ENCODE measurements around the gene S100A11. TPM values are rescaled to one million over a fixed set of nuclear protein-coding genes. Genes with fewer than 3 reads are reported as not detected.

S100A11 gene
- total RNA-seq, 1 donor from 2014 or later = 737 TPM

DNA sequence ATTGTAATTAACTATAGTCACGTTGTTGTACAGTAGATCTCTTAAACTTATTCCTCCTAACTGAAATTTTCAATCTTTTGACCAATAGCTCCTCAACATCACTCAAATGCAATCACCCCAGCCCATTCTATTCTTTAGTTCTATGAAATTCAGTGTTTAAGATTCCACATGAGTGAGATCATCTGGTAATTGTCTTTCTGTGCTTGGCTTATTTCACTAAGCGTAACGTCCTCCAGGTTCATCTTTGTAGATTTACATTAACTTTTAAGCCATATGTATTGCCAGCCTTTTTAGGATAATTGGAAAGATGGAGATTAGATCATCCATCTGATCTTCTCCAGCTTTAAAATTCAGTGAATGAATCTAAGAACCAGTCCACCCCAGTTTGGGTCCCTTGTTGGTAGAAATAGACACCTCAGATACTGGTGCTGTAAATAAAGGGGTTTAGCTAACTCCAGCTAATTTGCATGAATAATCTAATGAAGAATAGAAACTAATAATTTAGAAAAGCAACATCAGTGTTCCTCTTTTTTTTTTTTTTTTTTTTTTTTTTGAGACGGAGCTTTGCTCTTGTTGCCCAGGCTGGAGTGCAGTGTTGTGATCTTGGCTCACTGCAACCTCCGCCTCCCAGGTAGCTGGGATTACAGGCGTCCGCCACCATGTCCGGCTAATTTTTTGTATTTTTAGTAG lies 50.2 kb downstream of the S100A11 start:
- Histone ChIP-seq H3K27me3 (ENCODE audit: low read depth) (no peaks in the 10 kb centered on the region), H3K4me1 (peaks cover 76% of the 10 kb centered on the region), H3K27ac (peak overlapping the region; percentile 98), H3K36me3 (peaks cover 53% of the 10 kb centered on the region), H3K4me3 (no peak overlapping the region), H3K9me3 (no peaks in the 10 kb centered on the region)
- TF ChIP-seq, protein P1, sequence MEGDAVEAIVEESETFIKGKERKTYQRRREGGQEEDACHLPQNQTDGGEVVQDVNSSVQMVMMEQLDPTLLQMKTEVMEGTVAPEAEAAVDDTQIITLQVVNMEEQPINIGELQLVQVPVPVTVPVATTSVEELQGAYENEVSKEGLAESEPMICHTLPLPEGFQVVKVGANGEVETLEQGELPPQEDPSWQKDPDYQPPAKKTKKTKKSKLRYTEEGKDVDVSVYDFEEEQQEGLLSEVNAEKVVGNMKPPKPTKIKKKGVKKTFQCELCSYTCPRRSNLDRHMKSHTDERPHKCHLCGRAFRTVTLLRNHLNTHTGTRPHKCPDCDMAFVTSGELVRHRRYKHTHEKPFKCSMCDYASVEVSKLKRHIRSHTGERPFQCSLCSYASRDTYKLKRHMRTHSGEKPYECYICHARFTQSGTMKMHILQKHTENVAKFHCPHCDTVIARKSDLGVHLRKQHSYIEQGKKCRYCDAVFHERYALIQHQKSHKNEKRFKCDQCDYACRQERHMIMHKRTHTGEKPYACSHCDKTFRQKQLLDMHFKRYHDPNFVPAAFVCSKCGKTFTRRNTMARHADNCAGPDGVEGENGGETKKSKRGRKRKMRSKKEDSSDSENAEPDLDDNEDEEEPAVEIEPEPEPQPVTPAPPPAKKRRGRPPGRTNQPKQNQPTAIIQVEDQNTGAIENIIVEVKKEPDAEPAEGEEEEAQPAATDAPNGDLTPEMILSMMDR (IDR thresholded peaks at IDR 0.05) = no peak
- intact Hi-C loops (cut with DNase I) = no loop called here
- DNase-seq (no peak), ATAC-seq (no peak)

DNA sequence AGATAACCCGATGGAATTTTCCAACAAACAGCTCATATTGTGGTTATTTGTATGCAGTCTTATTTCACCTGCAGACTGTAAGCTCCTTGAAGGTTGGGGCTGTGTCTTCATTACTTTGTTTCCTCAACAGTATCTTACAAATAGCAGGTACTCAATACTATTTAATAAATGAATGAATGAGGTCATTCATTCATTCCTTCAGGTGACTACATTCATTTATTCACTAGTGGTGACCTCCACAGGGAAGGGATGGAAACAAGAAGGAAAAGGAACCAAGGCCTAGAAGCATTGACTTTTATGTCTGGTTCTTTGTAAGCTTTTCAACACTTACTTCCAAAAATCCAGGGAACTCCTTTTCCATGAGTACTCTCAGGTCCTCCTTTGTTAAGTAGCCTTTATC lies 51.0 kb downstream of the S100A11 start:
- DNase-seq (no peak), ATAC-seq (no peak)
- H3K4me1 ChIP-seq = peaks cover 68% of the 10 kb centered on the region
- TF ChIP-seq, protein P1 (IDR thresholded peaks at IDR 0.05) = no peak
- no peaks in the 10 kb centered on the region for H3K27me3 ChIP-seq (ENCODE audit: low read depth)
- H3K4me3 ChIP-seq = no peak overlapping the region
- H3K36me3 ChIP-seq = peaks cover 62% of the 10 kb centered on the region
- H3K27ac ChIP-seq = no peak overlapping the region
- no peaks in the 10 kb centered on the region for H3K9me3 ChIP-seq
- intact Hi-C loops (cut with DNase I) = no loop called here

DNA sequence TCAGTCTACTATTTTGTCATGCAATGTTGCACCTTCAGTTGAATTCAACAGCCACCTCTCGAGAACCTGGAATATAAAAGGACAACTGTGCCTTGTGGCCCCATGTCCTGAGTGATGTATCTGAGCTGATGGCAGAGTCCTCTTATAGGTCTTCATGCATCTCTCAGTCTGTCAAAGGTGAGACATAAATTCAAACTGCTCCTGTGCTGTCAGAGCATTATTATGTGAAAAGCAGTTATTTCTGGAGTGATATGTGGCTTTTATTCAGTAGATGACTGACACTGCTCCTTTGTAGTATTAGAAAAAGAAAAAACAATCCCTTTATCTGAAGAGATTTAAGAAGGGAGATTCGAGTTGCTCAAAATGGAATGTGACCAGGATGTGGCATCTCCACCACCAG lies 51.5 kb downstream of the S100A11 start:
- TF ChIP-seq, protein P1 (IDR thresholded peaks at IDR 0.05) = no peak
- no peaks in the 10 kb centered on the region for H3K27me3 ChIP-seq (ENCODE audit: low read depth)
- peaks cover 66% of the 10 kb centered on the region for H3K36me3 ChIP-seq
- H3K4me1 ChIP-seq = peaks cover 63% of the 10 kb centered on the region
- H3K27ac ChIP-seq = no peak overlapping the region
- no peak for DNase-seq
- no peaks in the 10 kb centered on the region for H3K9me3 ChIP-seq
- H3K4me3 ChIP-seq = no peak overlapping the region
- intact Hi-C loops (cut with DNase I) = no loop called here
- ATAC-seq = no peak

- TF ChIP-seq, protein P1 (IDR thresholded peaks at IDR 0.05) = no peak
- H3K36me3 ChIP-seq = peaks cover 66% of the 10 kb centered on the region
These were observed 52.4 kb downstream of the S100A11 start for GRCh38 chr1:151984313-151984956.

More at GRCh38 chr1:151984313-151984956, 52.4 kb downstream of the S100A11 start:
- H3K27me3 ChIP-seq (ENCODE audit: low read depth) = no peaks in the 10 kb centered on the region
- ATAC-seq (no peak), DNase-seq (no peak)
- H3K9me3 ChIP-seq = no peaks in the 10 kb centered on the region
- intact Hi-C loops (cut with DNase I) = no loop called here
- H3K4me3 ChIP-seq = no peak overlapping the region
- H3K4me1 ChIP-seq = peaks cover 54% of the 10 kb centered on the region
- H3K27ac ChIP-seq = no peak overlapping the region

Other genes starting within 250 kb of the S100A11 start
- gene TDRKH, start 246.5 kb downstream of the S100A11 start, total RNA-seq = 12.3 TPM
- 0.50 TPM for gene LINGO4, start 231.6 kb downstream of the S100A11 start, total RNA-seq
- gene RORC, start 205.2 kb downstream of the S100A11 start, total RNA-seq = 21.7 TPM
- 0.21 TPM for gene C2CD4D, start 197.2 kb downstream of the S100A11 start, total RNA-seq
- not detected for gene THEM5, start 183.3 kb downstream of the S100A11 start, total RNA-seq
- 15.0 TPM for gene THEM4, start 127.5 kb downstream of the S100A11 start, total RNA-seq
- 602 TPM for gene S100A10, start 43.1 kb downstream of the S100A11 start, total RNA-seq
- gene TCHHL1, start 52.1 kb upstream of the S100A11 start, total RNA-seq = not detected
- gene TCHH, start 78.4 kb upstream of the S100A11 start, total RNA-seq = 0.15 TPM
- gene RPTN, start 122.2 kb upstream of the S100A11 start, total RNA-seq = not detected
- gene HRNR, start 187.2 kb upstream of the S100A11 start, total RNA-seq = not detected

Measured in lower lobe of right lung (tissue), 2 donors.